Left renal pelvis (tissue), 4 donors: Measurements from ENCODE around the gene CEP152. TPM values are rescaled to one million over a fixed set of nuclear protein-coding genes. Genes with fewer than 3 reads are reported as not detected.
"Not testable (repeated sequence)": the region's sequence is repeated elsewhere in the genome, so short reads cannot be mapped to it uniquely, and the experiment has no call there.

Source experiments
- DNase-seq, 4 donors: peaks; one replicate each; pipeline ENCODE4 v3.0.0-alpha.2; 2013; ENCODE audit warnings: low read depth in 4 of 4, low spot score in 3 of 4
- polyA plus RNA-seq, 4 donors: library from polyadenylated mRNA; unstranded; fragments of 120-200 nt; gene quantifications; one replicate each; pipeline ENCODE4 v1.2.1, GENCODE V29; 2013; ENCODE audit not compliant: insufficient read length in 4 of 4

The CEP152 gene, protein sequence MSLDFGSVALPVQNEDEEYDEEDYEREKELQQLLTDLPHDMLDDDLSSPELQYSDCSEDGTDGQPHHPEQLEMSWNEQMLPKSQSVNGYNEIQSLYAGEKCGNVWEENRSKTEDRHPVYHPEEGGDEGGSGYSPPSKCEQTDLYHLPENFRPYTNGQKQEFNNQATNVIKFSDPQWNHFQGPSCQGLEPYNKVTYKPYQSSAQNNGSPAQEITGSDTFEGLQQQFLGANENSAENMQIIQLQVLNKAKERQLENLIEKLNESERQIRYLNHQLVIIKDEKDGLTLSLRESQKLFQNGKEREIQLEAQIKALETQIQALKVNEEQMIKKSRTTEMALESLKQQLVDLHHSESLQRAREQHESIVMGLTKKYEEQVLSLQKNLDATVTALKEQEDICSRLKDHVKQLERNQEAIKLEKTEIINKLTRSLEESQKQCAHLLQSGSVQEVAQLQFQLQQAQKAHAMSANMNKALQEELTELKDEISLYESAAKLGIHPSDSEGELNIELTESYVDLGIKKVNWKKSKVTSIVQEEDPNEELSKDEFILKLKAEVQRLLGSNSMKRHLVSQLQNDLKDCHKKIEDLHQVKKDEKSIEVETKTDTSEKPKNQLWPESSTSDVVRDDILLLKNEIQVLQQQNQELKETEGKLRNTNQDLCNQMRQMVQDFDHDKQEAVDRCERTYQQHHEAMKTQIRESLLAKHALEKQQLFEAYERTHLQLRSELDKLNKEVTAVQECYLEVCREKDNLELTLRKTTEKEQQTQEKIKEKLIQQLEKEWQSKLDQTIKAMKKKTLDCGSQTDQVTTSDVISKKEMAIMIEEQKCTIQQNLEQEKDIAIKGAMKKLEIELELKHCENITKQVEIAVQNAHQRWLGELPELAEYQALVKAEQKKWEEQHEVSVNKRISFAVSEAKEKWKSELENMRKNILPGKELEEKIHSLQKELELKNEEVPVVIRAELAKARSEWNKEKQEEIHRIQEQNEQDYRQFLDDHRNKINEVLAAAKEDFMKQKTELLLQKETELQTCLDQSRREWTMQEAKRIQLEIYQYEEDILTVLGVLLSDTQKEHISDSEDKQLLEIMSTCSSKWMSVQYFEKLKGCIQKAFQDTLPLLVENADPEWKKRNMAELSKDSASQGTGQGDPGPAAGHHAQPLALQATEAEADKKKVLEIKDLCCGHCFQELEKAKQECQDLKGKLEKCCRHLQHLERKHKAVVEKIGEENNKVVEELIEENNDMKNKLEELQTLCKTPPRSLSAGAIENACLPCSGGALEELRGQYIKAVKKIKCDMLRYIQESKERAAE (N-terminal part only)
- 10 to 100 TPM in 1 of 4 donors, 1 to 10 TPM in 3; 6.4 to 10.4 (median 6.5) TPM for polyA plus RNA-seq

GRCh38 chr15:48810414-48811324 lies at the start of gene CEP152:
Gene CEP152 (minus strand): TSS chr15:48811069. CDS start chr15:48805649, 5,420 bp downstream.
- DNase-seq: peak; percentile 96 to 98 (median 97)

GRCh38 chr15:48859426-48859825 lies 48.6 kb upstream of the CEP152 start:
- no peak for DNase-seq

GRCh38 chr15:48858401-48858800 lies 47.5 kb upstream of the CEP152 start:
- DNase-seq: no peak

DNA sequence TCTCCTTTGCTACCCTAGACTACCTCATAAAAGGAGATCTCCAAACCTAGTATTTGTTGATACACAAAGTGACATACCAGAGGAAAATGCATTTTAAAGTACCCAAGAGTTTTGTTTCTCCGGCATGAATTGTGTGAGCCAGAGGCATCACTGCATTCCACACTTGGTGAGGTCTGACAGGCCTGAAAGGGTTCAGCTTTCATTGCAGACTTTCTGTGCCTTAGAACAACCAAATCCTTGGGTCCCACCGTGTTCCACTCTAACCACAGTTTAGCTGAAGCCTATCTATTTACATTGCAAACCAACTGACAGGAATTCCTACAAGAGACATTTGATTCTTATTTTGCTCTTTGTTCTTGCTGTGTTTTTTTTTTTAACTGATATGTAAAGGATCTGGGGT lies 46.1 kb upstream of the CEP152 start:
- DNase-seq: no peak

- peak in 3 of 4 donors; percentile 36 to 50 (median 37) for DNase-seq
Observed at GRCh38 chr15:48855501-48856440, 44.9 kb upstream of the CEP152 start.

DNA sequence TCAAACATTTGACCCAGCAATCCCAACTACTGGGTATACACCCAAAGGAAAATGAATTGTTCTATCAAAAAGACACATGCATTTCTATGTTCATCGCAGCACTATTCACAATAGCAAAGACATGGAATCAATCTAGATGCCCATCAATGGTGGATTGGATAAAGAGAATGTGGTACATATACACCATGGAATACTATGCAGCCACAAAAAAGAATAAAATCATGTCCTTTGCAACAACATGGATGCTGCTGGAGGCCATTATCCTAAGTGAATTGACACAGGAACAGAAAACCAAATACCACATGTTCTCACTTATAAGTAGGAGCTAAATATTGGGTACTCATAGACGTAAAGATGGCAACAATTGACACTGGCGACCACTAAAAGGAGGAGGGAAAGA lies 43.6 kb upstream of the CEP152 start:
- DNase-seq: not testable (repeated sequence)

DNA sequence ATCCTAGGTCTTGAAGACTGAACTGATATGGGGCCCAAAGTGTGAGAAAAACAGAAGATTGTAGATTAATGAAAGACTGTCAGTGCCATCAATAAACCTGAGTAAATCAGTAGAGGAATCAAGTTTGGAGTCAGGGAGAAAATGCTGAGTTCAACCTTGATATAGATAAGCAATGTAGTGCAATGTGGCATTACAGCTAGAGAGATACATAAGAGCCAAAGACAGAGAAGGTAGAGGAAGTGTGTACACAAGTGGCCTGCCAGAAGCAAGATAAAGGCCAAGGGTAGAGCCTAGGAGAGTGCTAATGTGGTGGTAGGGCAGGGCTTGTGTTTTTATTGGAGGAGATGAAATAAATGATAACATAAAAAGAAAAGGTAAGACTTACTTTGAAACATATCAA lies 41.1 kb upstream of the CEP152 start:
- no peak for DNase-seq

DNA sequence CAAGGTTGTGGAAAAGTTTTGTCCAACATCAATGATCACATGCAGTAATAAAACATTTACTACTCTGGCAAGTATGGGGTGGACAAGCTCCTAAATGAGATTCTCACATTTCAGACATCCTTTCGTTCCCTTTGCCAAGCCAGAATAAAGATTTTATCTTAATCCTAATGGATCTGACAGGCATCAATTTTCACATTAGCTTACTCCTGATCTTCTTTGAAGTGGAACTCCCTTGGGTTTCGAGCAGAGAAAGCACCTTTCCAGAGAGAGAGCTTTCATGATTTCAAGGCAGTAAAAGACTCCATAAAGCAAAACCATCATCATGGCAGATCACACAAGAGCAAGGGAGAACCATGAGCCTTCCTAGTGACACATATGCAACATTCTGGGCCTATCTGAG lies 39.8 kb upstream of the CEP152 start:
- DNase-seq: no peak

- no peak for DNase-seq
Observed at GRCh38 chr15:48845123-48845522, 34.3 kb upstream of the CEP152 start.

- DNase-seq: no peak
Observed at GRCh38 chr15:48842501-48842900, 31.6 kb upstream of the CEP152 start.

GRCh38 chr15:48834756-48835155 lies 23.9 kb upstream of the CEP152 start:
- DNase-seq: no peak

DNA sequence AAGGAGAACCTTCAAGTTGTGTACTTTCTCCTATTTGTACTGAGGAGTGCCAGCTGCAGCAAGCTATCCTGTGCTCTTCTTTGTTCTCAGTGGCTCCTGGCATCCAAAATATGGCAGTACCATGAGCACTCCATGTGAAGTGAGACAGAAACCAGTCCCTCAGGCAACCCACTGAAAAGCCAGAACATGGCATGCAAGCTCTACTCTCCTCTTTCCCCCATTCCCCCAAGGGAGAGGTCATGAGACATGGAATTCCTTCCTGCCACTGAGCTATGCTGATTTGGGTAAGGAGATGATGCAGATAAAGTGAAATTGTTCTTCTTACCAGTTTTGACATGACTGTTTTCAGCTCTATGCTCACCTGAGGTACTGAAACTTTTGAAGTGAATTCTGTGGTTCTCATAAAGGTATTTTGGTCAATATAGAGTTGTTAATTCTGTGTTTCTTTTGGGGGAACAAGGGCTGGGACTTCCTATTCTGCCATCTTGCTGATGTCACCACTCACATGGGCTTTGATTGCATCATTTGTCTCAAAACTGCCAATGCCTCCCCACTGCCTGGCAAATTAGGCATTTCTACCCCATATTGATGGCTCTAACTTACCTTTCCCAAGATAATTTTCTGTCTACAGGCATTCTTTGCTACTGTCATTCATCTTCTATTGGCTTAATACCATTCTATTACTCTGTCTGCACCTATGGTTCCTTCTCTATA lies 22.8 kb upstream of the CEP152 start:
- no peak for DNase-seq

GRCh38 chr15:48832648-48833047 lies 21.8 kb upstream of the CEP152 start:
- DNase-seq: no peak

DNA sequence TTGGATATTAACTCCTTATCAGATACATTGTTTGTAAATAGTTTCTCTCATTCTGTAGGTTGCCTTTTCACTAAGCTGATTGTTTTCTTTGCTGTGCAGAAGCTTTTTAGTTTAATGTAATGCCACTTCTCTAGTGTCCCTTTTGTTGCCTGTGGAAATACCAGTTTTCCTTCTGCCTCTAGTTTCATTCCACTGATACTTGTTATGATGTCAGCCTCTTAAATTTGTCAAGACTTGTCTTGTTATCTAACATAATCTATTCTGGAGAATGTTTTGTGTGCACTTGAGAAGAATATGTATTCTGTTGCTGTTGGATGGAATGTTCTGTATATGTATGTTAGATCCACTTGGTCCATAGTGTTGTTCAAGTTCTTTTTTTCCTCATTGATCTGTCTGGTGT lies 18.0 kb upstream of the CEP152 start:
- no peak for DNase-seq

GRCh38 chr15:48828471-48828870 lies 17.6 kb upstream of the CEP152 start:
- DNase-seq: no peak

GRCh38 chr15:48825075-48825474 lies 14.2 kb upstream of the CEP152 start:
- DNase-seq: no peak

GRCh38 chr15:48823706-48824105 lies 12.8 kb upstream of the CEP152 start:
- no peak for DNase-seq

DNA sequence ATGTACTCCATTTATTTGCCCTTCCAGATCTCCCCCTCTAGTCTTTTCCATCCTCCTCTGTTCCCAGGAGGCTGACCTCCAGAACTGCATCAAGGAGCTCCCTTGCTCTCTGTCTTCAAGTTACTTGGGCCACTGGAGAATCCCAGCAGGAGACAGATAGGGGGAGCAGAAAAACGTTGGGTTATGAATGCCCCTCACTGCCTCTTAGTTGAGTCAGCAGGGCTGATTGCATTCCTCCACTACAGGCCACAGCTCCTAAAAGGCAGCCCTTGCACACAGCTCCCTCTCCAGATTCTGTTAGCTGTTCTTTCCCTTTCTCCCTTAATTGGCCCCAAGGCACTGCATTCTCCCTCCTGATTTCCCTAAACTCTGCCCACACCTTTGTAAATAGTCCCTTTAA lies 12.4 kb upstream of the CEP152 start:
- DNase-seq: no peak
